SK-N-SH (cell line): ENCODE measurements around the gene GFOD2. TPM values are rescaled to one million over a fixed set of nuclear protein-coding genes. Genes with fewer than 3 reads are reported as not detected.

ENCODE experiments used
- CTCF ChIA-PET: fragments of 300-600, 350-600 bp; formaldehyde crosslinking; extraction: SDS; loops from one replicate; lab custom pipeline; 2021; lab: Yijun Ruan, JAX
- POLR2A ChIA-PET: fragments of 350-600 bp; sonication (Branson Sonifier 250); formaldehyde crosslinking; extraction: SDS; loops from one replicate; lab custom pipeline; 2020; ENCODE audit warnings: antibody characterized with exemption, inconsistent platforms; lab: Yijun Ruan, JAX
- DNase-seq: peaks from one replicate; pipeline ENCODE4 v3.0.0; 2012
- H2AFZ ChIP-seq: fragments of 200-600 bp; sonication (generic); 2 replicates; pipeline ENCODE4 v1.8.1; 2016; ENCODE audit warnings: antibody characterized with exemption, mild to moderate bottlenecking, low read depth
- H3F3A ChIP-seq: fragments of 200-600 bp; sonication (generic); replicated peaks from 2 replicates; pipeline ENCODE3; 2016; ENCODE audit warnings: antibody characterized with exemption, mild to moderate bottlenecking; ENCODE audit not compliant: insufficient read depth
- H3K27ac ChIP-seq, 2 experiments: fragments of 200-500 bp in 1 of 2; fragments of 200-600 bp in 1 of 2; sonication (Bioruptor generic) in 1 of 2; sonication (generic), shearing (Covaris generic) in 1 of 2; 2 replicates each; pipeline versions ENCODE4 v1.5.1 to v1.6.1; 2014 to 2016; ENCODE audit warnings: low read depth in 2 of 2, inconsistent platforms in 1 of 2, low read length in 1 of 2, mild to moderate bottlenecking in 1 of 2, mixed read lengths in 1 of 2
- H3K27me3 ChIP-seq: fragments of 200-600 bp; sonication (generic), shearing (Covaris generic); 2 replicates; pipeline ENCODE4 v1.6.1; 2016; ENCODE audit warnings: mixed run types; ENCODE audit not compliant: insufficient read depth
- H3K36me3 ChIP-seq, 2 experiments: fragments of 200-500 bp in 1 of 2; fragments of 200-600 bp in 1 of 2; sonication (Bioruptor generic) in 1 of 2; sonication (generic) in 1 of 2; replicated peaks in 1 of 2; 2 replicates each; pipeline versions ENCODE3 to v1.5.1; 2014 to 2016; ENCODE audit warnings: low read length in 1 of 2, mild to moderate bottlenecking in 1 of 2; ENCODE audit not compliant: insufficient read depth in 2 of 2, control insufficient read depth in 1 of 2
- H3K4me1 ChIP-seq, 2 experiments: fragments of 200-500 bp in 1 of 2; fragments of 200-600 bp in 1 of 2; sonication (Bioruptor generic) in 1 of 2; sonication (generic), shearing (Covaris generic) in 1 of 2; 2 replicates each; pipeline versions ENCODE4 v1.5.1 to v1.6.1; 2014 to 2016; ENCODE audit warnings: low read depth in 1 of 2, low read length in 1 of 2, mixed run types in 1 of 2; ENCODE audit not compliant: insufficient read depth in 2 of 2, control insufficient read depth in 1 of 2
- H3K4me2 ChIP-seq: fragments of 200-600 bp; sonication (generic), shearing (Covaris generic); 2 replicates; pipeline ENCODE4 v1.6.1; 2017; ENCODE audit warnings: mixed run types
- H3K4me3 ChIP-seq, 2 experiments: fragments of 200-500 bp in 1 of 2; fragments of 200-600 bp in 1 of 2; sonication (Bioruptor generic) in 1 of 2; sonication (generic), shearing (Covaris generic) in 1 of 2; 2 replicates each; pipeline versions ENCODE4 v1.5.1 to v1.8.1; 2014 to 2016; ENCODE audit warnings: low read depth in 2 of 2, inconsistent platforms in 1 of 2, low read length in 1 of 2, mild to moderate bottlenecking in 1 of 2, mixed read lengths in 1 of 2, moderate library complexity in 1 of 2
- H3K79me2 ChIP-seq: fragments of 200-600 bp; sonication (generic); 2 replicates; pipeline ENCODE4 v1.8.1; 2017; ENCODE audit warnings: mild to moderate bottlenecking; ENCODE audit not compliant: insufficient read depth
- H3K9ac ChIP-seq: fragments of 200-600 bp; sonication (generic); 2 replicates; pipeline ENCODE4 v1.6.1; 2017; ENCODE audit warnings: mixed run types
- H3K9me2 ChIP-seq: fragments of 200-600 bp; sonication (generic); 2 replicates; pipeline ENCODE4 v1.6.1; 2017; ENCODE audit warnings: mixed run types
- H3K9me3 ChIP-seq: fragments of 200-600 bp; sonication (generic); 2 replicates; pipeline ENCODE4 v1.6.1; 2017; ENCODE audit warnings: mixed run types, mild to moderate bottlenecking, moderate library complexity
- H4K20me1 ChIP-seq: fragments of 200-600 bp; sonication (generic); 2 replicates; pipeline ENCODE4 v1.6.1; 2017; ENCODE audit warnings: mild to moderate bottlenecking, mixed run types; ENCODE audit not compliant: insufficient read depth
- EP300 ChIP-seq, 2 experiments: IDR thresholded peaks; 2 replicates each; pipeline versions ENCODE4 v1.4.0 to v1.6.1; 2012; ENCODE audit warnings: borderline replicate concordance in 1 of 2, low read depth in 1 of 2, low read length in 1 of 2
- EZH2phosphoT487 ChIP-seq: fragments of 200-600 bp; sonication (generic); IDR thresholded peaks from 2 replicates; pipeline ENCODE4 v1.6.1; 2017; ENCODE audit warnings: low read depth, mixed run types, mild to moderate bottlenecking, antibody characterized with exemption, moderate library complexity, borderline replicate concordance
- FOXJ3 ChIP-seq: sonication (generic); formaldehyde crosslinking; IDR thresholded peaks from 2 replicates; pipeline ENCODE4 v1.5.1; 2020; ENCODE audit warnings: mild to moderate bottlenecking, missing genetic modification reagents
- GATA2 ChIP-seq: sonication (generic); formaldehyde crosslinking; IDR thresholded peaks from 2 replicates; pipeline ENCODE4 v1.5.0; 2020; ENCODE audit warnings: mild to moderate bottlenecking, missing genetic modification reagents
- MEF2A ChIP-seq: IDR thresholded peaks from 2 replicates; pipeline ENCODE4 v1.4.0; 2012; ENCODE audit warnings: low read depth, borderline replicate concordance
- RCOR1 ChIP-seq: fragments of 150-350 bp; IDR thresholded peaks from 2 replicates; pipeline ENCODE4 v1.6.1; 2017; ENCODE audit warnings: antibody characterized with exemption, low read length
- RFX5 ChIP-seq: IDR thresholded peaks from 2 replicates; pipeline ENCODE4 v1.6.1; 2012; ENCODE audit warnings: mild to moderate bottlenecking, improper control_type of control experiment, low read length
- SMC3 ChIP-seq: IDR thresholded peaks from 2 replicates; pipeline ENCODE4 v1.6.1; 2012; ENCODE audit warnings: low read depth, low read length, improper control_type of control experiment
- TCF12 ChIP-seq: IDR thresholded peaks from 2 replicates; pipeline ENCODE4 v1.4.0; 2012
- WGBS: methylation state at CpG from one replicate; pipeline ENCODE4 v1.1.6; 2017; ENCODE audit warnings: low lambda C conversion rate; 5-methylcytosine and 5-hydroxymethylcytosine counted together
- polyA plus RNA-seq, 3 experiments: library from polyadenylated mRNA; depleted of rRNA; stranded (reverse); fragments of >200 nt; gene quantifications; 2 replicates each; pipeline ENCODE4 v1.2.3, GENCODE V29; 2012
- TF ChIP-seq, protein P1 (sequence below): fragments of 150-350 bp; IDR thresholded peaks from 2 replicates; pipeline ENCODE4 v1.6.1; 2017; ENCODE audit warnings: antibody characterized with exemption, low read length, low read depth, borderline replicate concordance
- TF ChIP-seq, protein P2 (sequence below): IDR thresholded peaks from 2 replicates; pipeline ENCODE4 v1.4.0; 2012; ENCODE audit warnings: low read depth, borderline replicate concordance
- TF ChIP-seq, protein P3 (sequence below): IDR thresholded peaks from 2 replicates; pipeline ENCODE4 v1.4.0; 2012; ENCODE audit warnings: low read depth, borderline replicate concordance
- TF ChIP-seq, protein P4 (sequence below): IDR thresholded peaks from 2 replicates; pipeline ENCODE4 v1.6.1; 2012; ENCODE audit warnings: mild to moderate bottlenecking, low read depth, low read length, moderate library complexity
- TF ChIP-seq, protein P5 (sequence below): IDR thresholded peaks from 2 replicates; pipeline ENCODE4 v1.4.0; 2012; ENCODE audit warnings: low read depth

GFOD2 gene
- polyA plus RNA-seq, 1 of the 3 experiments (the other 2 are of a cell fraction): 19.0 TPM

DNA sequence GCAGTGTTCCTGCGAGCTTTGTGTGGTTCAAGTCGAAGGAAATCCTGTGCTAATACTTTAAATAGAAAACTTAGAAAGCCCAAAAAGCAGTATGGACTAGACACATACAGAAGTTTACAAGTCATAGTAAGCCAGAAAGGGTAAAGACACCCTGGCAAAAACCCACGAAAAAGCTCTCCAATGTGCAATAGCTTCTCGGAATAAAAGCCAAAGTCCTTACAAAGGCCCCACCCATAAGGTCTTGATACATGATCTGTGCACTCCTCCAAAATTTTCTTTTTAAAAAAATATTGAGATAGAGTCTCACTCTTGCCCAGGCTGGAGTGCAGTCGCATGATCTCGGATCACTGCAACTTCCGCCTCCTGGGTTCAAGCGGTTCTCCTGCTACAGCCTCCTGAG, 42.2 kb downstream of the GFOD2 start (continued):
- no peak for TF ChIP-seq GATA2 (CRISPR knock-in tag)
- no peak for TF ChIP-seq FOXJ3
- TF ChIP-seq, protein P1, sequence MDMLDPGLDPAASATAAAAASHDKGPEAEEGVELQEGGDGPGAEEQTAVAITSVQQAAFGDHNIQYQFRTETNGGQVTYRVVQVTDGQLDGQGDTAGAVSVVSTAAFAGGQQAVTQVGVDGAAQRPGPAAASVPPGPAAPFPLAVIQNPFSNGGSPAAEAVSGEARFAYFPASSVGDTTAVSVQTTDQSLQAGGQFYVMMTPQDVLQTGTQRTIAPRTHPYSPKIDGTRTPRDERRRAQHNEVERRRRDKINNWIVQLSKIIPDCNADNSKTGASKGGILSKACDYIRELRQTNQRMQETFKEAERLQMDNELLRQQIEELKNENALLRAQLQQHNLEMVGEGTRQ: no peak
- TF ChIP-seq, protein P2, sequence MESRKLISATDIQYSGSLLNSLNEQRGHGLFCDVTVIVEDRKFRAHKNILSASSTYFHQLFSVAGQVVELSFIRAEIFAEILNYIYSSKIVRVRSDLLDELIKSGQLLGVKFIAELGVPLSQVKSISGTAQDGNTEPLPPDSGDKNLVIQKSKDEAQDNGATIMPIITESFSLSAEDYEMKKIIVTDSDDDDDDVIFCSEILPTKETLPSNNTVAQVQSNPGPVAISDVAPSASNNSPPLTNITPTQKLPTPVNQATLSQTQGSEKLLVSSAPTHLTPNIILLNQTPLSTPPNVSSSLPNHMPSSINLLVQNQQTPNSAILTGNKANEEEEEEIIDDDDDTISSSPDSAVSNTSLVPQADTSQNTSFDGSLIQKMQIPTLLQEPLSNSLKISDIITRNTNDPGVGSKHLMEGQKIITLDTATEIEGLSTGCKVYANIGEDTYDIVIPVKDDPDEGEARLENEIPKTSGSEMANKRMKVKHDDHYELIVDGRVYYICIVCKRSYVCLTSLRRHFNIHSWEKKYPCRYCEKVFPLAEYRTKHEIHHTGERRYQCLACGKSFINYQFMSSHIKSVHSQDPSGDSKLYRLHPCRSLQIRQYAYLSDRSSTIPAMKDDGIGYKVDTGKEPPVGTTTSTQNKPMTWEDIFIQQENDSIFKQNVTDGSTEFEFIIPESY: no peak
- TF ChIP-seq, all 33 proteins: peak for 0

DNA sequence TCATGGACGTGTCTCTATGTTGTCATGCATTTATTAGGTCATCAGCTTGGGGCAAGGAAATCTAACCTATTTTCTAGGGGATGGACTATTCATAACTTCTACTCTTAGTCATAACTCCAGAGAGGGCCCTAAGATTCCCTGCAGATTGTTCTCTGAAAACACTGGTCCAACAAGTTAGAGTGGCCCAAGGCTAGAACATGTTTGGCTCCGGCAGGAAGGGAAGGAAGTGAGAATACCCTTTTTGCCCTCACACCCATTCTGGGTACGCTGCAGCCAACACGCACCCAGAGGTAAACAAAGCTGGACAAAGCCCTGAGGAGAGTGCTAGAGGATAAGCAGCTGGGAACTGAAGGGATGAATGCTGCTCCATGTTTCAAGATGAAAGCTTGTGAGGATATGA, 42.6 kb downstream of the GFOD2 start:
- CTCF ChIA-PET: interaction anchor here (1.0 to 1.3 kb wide), 3 partner anchors 8 to 155 kb away, joined by 3 to 6 read pairs (median 3); no protein-coding TSS in a partner anchor

More for the DNA sequence above, 42.6 kb downstream of the GFOD2 start:
- no peak overlapping the region for H3K27ac ChIP-seq
- no peaks in the 10 kb centered on the region for H4K20me1 ChIP-seq
- no peak overlapping the region for H3K4me3 ChIP-seq
- H3F3A ChIP-seq: no peaks in the 10 kb centered on the region
- no peak overlapping the region for H2AFZ ChIP-seq
- no peaks in the 10 kb centered on the region for H3K9me2 ChIP-seq
- TF ChIP-seq, protein P3, sequence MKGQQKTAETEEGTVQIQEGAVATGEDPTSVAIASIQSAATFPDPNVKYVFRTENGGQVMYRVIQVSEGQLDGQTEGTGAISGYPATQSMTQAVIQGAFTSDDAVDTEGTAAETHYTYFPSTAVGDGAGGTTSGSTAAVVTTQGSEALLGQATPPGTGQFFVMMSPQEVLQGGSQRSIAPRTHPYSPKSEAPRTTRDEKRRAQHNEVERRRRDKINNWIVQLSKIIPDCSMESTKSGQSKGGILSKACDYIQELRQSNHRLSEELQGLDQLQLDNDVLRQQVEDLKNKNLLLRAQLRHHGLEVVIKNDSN: no peak
- no peak for TF ChIP-seq EZH2phosphoT487
- no peak for TF ChIP-seq EP300 (IDR thresholded peaks at IDR 0.05; ENCODE audit: borderline replicate concordance in 1 of 2, low read depth in 1 of 2, low read length in 1 of 2)
- no peak for TF ChIP-seq TCF12
- TF ChIP-seq, protein P4, sequence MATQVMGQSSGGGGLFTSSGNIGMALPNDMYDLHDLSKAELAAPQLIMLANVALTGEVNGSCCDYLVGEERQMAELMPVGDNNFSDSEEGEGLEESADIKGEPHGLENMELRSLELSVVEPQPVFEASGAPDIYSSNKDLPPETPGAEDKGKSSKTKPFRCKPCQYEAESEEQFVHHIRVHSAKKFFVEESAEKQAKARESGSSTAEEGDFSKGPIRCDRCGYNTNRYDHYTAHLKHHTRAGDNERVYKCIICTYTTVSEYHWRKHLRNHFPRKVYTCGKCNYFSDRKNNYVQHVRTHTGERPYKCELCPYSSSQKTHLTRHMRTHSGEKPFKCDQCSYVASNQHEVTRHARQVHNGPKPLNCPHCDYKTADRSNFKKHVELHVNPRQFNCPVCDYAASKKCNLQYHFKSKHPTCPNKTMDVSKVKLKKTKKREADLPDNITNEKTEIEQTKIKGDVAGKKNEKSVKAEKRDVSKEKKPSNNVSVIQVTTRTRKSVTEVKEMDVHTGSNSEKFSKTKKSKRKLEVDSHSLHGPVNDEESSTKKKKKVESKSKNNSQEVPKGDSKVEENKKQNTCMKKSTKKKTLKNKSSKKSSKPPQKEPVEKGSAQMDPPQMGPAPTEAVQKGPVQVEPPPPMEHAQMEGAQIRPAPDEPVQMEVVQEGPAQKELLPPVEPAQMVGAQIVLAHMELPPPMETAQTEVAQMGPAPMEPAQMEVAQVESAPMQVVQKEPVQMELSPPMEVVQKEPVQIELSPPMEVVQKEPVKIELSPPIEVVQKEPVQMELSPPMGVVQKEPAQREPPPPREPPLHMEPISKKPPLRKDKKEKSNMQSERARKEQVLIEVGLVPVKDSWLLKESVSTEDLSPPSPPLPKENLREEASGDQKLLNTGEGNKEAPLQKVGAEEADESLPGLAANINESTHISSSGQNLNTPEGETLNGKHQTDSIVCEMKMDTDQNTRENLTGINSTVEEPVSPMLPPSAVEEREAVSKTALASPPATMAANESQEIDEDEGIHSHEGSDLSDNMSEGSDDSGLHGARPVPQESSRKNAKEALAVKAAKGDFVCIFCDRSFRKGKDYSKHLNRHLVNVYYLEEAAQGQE: no peak
- TF ChIP-seq, protein P5, sequence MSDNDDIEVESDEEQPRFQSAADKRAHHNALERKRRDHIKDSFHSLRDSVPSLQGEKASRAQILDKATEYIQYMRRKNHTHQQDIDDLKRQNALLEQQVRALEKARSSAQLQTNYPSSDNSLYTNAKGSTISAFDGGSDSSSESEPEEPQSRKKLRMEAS: no peak
- no peak for TF ChIP-seq GATA2 (CRISPR knock-in tag)
- TF ChIP-seq, protein P1: no peak
- no peak for TF ChIP-seq MEF2A
- no peak for TF ChIP-seq SMC3
- TF ChIP-seq RCOR1: no peak
- no peak for TF ChIP-seq RFX5
- H3K36me3 ChIP-seq: peaks cover 5 to 10% of the 10 kb centered on the region in 2 experiments
- H3K79me2 ChIP-seq: no peaks in the 10 kb centered on the region
- POLR2A ChIA-PET: no interaction called here
- WGBS: 95% methylated on average over 4 of the region's 4 CpGs
- no peak for DNase-seq
- no peak overlapping the region for H3K4me2 ChIP-seq
- H3K9ac ChIP-seq: no peak overlapping the region
- no peaks in the 10 kb centered on the region for H3K9me3 ChIP-seq
- H3K4me1 ChIP-seq: peaks cover 15 to 26% of the 10 kb centered on the region in 2 experiments; a peak in 2 of 4 replicates
- no peaks in the 10 kb centered on the region for H3K27me3 ChIP-seq
